Mucosa of descending colon (tissue), 3 donors: ENCODE data around the gene CENPF. TPM values are rescaled to one million over a fixed set of nuclear protein-coding genes. Genes with fewer than 3 reads are reported as not detected.
"Not testable (repeated sequence)": the region's sequence is repeated elsewhere in the genome, so short reads cannot be mapped to it uniquely, and the experiment has no call there.

Experiments
- ATAC-seq: fragments of 200-7000 bp; cut with Tn5 transposase; one replicate; pipeline ENCODE4 v1.9.1; 2020; ENCODE audit warnings: mild to moderate bottlenecking, moderate library complexity
- DNase-seq, 3 donors: peaks; one replicate each; pipeline ENCODE4 v3.0.0-alpha.2; 2020
- H3K36me3 ChIP-seq: fragments of 200-600 bp; one replicate; pipeline ENCODE4 v1.8.0; 2021; ENCODE audit warnings: low read depth, mild to moderate bottlenecking
- H3K4me1 ChIP-seq: fragments of 200-600 bp; one replicate; pipeline ENCODE4 v1.8.0; 2021; ENCODE audit warnings: low read depth, mild to moderate bottlenecking
- H3K4me3 ChIP-seq: fragments of 200-600 bp; one replicate; pipeline ENCODE4 v1.8.0; 2021; ENCODE audit warnings: mild to moderate bottlenecking
- H3K9me3 ChIP-seq: fragments of 200-600 bp; one replicate; pipeline ENCODE4 v1.8.0; 2021; ENCODE audit warnings: mild to moderate bottlenecking
- intact Hi-C, 2 donors: fragments of 100-400 bp; cut with DNase I in 1 of 2; cut with micrococcal nuclease in 1 of 2; formaldehyde crosslinking; loops; one replicate each; pipeline versions ENCODE4 v1.11.0 to v1.11.1; 2022; cut with DNase I, micrococcal nuclease
- total RNA-seq, 3 donors: library from RNA; stranded (reverse); fragmentation: NEBNext Ultra II Directional in 2 of 3; extraction: Animal tissue kit (Norgen Biotek cat#: 25700) in 2 of 3; gene quantifications; one replicate each; pipeline versions ENCODE4 v1.2.1 to v1.2.4, GENCODE V29; 2021 to 2023
- TF ChIP-seq, protein P1 (sequence below): fragments of 200-600 bp; IDR thresholded peaks from one replicate; pipeline ENCODE4 v1.8.0; 2022; ENCODE audit warnings: antibody characterized with exemption, mild to moderate bottlenecking
- donor health status: DM: no; HTN: no; CAD: no; lungs with moderate emphysema.
- donor health status: DM: no; HTN: no; CAD: no.
- donor health status: DM: no; HTN: yes; CAD: no.

The CENPF gene
- total RNA-seq, 3 donors from 2014 or later, result 4.1 to 27.1 (median 6.3) TPM

DNA sequence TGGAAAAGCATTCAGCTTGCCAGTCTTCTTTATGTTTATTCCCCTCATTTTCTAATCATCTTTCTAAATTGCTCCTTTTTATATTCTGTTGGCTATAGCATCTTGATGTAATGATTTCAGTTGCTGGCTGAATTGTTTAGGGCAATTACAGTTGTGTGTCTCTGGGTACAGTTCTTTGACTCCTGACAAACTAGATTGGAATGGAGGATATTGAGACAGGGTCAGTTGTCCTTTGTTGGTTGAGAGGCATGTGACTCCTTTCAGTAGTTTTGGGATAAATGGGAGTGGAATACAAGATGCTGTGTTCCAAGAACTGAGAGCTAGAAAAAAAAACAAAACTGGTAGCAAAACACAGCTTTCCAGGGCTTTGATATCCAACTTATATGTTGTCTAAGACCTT is 1.5 kb downstream of the CENPF start:
- no peak for DNase-seq
- Histone ChIP-seq H3K9me3 (no peaks in the 10 kb centered on the region), H3K36me3 (no peaks in the 10 kb centered on the region), H3K4me3 (no peak overlapping the region), H3K4me1 (peaks cover 3% of the 10 kb centered on the region)
- intact Hi-C loops, result no loop called here
- TF ChIP-seq, protein P1, sequence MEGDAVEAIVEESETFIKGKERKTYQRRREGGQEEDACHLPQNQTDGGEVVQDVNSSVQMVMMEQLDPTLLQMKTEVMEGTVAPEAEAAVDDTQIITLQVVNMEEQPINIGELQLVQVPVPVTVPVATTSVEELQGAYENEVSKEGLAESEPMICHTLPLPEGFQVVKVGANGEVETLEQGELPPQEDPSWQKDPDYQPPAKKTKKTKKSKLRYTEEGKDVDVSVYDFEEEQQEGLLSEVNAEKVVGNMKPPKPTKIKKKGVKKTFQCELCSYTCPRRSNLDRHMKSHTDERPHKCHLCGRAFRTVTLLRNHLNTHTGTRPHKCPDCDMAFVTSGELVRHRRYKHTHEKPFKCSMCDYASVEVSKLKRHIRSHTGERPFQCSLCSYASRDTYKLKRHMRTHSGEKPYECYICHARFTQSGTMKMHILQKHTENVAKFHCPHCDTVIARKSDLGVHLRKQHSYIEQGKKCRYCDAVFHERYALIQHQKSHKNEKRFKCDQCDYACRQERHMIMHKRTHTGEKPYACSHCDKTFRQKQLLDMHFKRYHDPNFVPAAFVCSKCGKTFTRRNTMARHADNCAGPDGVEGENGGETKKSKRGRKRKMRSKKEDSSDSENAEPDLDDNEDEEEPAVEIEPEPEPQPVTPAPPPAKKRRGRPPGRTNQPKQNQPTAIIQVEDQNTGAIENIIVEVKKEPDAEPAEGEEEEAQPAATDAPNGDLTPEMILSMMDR, result no peak
- no peak for ATAC-seq

GRCh38 chr1:214605484-214605883 is 2.5 kb downstream of the CENPF start:
- H3K36me3 ChIP-seq, H3K4me1 ChIP-seq, DNase-seq, H3K9me3 ChIP-seq, ATAC-seq, intact Hi-C loops, H3K4me3 ChIP-seq: not testable (repeated sequence)

DNA sequence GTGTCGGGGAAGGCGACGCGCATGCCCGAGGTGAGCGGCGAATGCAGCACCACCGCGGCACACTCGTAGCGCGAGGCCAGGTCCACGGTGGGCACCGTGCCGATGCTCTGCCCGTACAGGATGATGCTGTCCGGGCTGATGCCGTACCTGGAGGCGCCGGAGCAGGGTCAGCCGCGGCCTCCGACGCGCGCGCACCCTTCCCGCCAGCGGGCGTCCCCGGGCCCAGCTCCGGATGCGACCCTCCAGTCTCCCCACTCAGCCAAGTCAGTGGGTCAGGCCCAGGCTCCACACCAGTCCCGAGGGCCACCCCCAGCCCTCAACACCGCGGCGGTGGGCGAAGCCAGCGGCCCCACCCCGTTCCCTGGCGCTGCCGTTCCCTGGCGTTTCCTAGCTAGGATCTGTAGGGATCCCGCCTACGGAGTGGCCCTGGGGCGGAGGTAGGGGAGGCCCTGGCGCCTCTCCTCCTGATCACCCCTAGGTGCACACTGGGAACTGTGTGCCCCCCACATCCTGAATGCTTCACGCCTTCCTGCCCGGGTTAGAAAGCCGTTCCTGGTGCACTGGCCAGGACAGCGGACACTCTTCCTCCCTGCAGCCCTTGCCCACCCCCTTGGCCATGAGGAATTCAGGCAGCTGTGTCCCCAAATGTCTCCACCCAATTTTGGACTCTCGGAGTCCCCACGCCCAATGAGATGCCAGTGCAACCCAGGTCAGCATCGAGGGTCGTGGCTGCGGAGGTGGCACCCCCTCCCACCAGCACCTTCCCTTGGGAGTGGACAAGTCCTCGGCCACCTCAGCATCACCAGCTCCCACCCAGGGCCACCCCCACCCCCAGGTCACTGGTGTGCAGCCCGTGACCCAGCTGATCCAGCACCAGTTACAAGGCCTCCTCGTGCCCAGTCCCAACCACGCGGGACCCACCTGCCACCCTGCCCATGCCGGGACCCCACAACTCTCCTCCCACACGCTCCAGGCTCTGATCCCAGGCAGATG is 3.2 kb downstream of the CENPF start:
- H3K36me3 ChIP-seq, ATAC-seq, intact Hi-C loops, H3K9me3 ChIP-seq, DNase-seq, H3K4me3 ChIP-seq, H3K4me1 ChIP-seq: not testable (repeated sequence)

- H3K36me3 ChIP-seq, intact Hi-C loops, H3K4me1 ChIP-seq, H3K9me3 ChIP-seq, ATAC-seq, H3K4me3 ChIP-seq: not testable (repeated sequence)
- peak in 1 of 3 donors; percentile 41 for DNase-seq
Observed at GRCh38 chr1:214607492-214608215, 4.7 kb downstream of the CENPF start.

- intact Hi-C loops, H3K4me3 ChIP-seq, H3K9me3 ChIP-seq, ATAC-seq, H3K4me1 ChIP-seq, H3K36me3 ChIP-seq: not testable (repeated sequence)
- DNase-seq, result peak in 1 of 3 donors; percentile 50
Observed at GRCh38 chr1:214608216-214608783, 5.3 kb downstream of the CENPF start.

DNA sequence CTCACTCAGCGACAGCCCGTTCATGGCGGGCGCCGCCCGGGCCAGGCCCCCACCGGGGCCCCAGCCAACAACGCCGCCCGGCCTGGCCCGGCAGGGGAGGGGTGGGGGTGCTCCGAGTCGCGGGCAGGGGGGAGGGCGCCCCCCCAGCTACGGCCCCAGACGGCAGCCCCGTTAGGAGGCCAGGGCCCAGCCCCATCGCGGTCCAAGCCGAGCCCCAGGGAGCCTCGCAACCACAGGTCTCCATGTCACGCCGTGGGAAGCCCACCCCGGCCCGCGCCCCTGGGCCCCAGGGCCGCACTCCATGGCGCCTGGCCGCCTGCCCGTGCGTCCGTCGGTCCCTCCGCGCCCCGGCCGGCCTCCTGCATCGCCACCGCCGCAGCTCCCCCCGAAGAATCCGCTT is 5.8 kb downstream of the CENPF start:
- not testable (repeated sequence) for DNase-seq

DNA sequence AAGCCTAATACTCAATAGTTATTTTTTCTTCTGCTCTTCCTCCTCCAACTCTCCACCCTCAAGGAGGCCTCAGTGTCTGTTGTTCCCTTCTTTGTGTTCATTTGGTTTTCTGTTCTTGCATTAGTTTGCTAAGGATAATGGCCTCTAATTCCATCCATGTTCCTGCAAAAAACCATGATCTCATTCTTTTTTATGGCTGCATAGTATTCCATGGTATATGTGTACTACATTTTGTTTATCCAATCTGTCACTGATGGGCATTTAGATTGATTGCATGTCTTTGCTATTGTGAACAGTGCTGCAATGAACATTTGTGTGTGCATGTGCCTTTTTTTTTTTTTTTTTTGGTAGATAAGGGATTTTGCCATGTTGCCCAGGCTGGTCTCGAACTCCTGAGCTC is 6.7 kb downstream of the CENPF start:
- Histone ChIP-seq H3K4me1 (no peaks in the 10 kb centered on the region), H3K4me3 (no peak overlapping the region), H3K36me3 (no peaks in the 10 kb centered on the region), H3K9me3 (no peaks in the 10 kb centered on the region)
- intact Hi-C loops, result no loop called here
- no peak for ATAC-seq
- TF ChIP-seq, protein P1, result no peak
- DNase-seq, result no peak

More for the DNA sequence above, 5.8 kb downstream of the CENPF start:
- intact Hi-C loops, H3K36me3 ChIP-seq, H3K4me3 ChIP-seq, H3K4me1 ChIP-seq, H3K9me3 ChIP-seq, ATAC-seq: not testable (repeated sequence)

DNA sequence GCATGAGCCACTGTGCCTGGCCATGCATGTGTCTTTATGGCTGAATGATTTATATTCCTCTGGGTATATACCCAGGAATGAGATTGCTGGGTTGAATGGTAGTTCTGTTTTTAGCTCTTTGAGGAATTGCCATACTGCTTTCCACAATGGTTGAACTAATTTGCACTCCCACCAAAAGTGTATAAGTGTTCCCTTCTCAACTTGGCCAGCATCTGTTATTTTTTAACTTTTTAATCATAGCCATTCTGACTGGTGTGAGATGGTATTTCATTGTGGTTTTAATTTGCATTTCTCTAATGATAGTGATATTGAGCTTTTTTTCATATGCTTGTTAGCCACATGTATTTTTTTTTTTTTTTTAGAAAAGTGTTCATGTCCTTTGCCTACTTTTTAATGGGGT is 7.1 kb downstream of the CENPF start:
- intact Hi-C loops, DNase-seq, H3K4me3 ChIP-seq: not testable (repeated sequence)

More for the DNA sequence above, 7.1 kb downstream of the CENPF start:
- not testable (repeated sequence) for H3K4me1 ChIP-seq, H3K9me3 ChIP-seq, ATAC-seq, H3K36me3 ChIP-seq
